Fibroblast of lung (primary cell): ENCODE results near the gene AMMECR1. TPM values are rescaled to one million over a fixed set of nuclear protein-coding genes. Genes with fewer than 3 reads are reported as not detected.

Experiments
- DNase-seq, 2 donors: peaks; one replicate each; pipeline versions ENCODE4 v3.0.0 to v3.0.0-alpha.2; 2010; ENCODE audit warnings: low read depth in 2 of 2
- H2AFZ ChIP-seq: 2 replicates; pipeline ENCODE4 v1.5.1; 2012; ENCODE audit warnings: low read length, control low read depth, inconsistent platforms
- H3K27ac ChIP-seq: 2 replicates; pipeline ENCODE4 v1.5.1; 2011; ENCODE audit warnings: low read length, control low read depth; ENCODE audit not compliant: insufficient read depth
- H3K27me3 ChIP-seq: 2 replicates; pipeline ENCODE4 v1.5.1; 2011; ENCODE audit warnings: mild to moderate bottlenecking, low read length; ENCODE audit not compliant: control insufficient read depth, insufficient read depth
- H3K36me3 ChIP-seq: 2 replicates; pipeline ENCODE4 v1.5.1; 2011; ENCODE audit warnings: low read length; ENCODE audit not compliant: control insufficient read depth, insufficient read depth
- H3K4me1 ChIP-seq: 2 replicates; pipeline ENCODE4 v1.5.1; 2011; ENCODE audit warnings: low read length; ENCODE audit not compliant: control insufficient read depth, insufficient read depth; ENCODE audit errors: extremely low read depth
- H3K4me2 ChIP-seq: 2 replicates; pipeline ENCODE4 v1.5.1; 2011; ENCODE audit warnings: low read length, control low read depth; ENCODE audit not compliant: insufficient read depth; ENCODE audit errors: extremely low read depth
- H3K4me3 ChIP-seq, 4 experiments: fragments of 200-600 bp in 1 of 4; sonication (generic) in 1 of 4; replicated peaks in 1 of 4; 2 replicates each; pipeline ENCODE4 v1.5.1; 2011 to 2016; ENCODE audit warnings: low read length in 4 of 4, low read depth in 3 of 4, mild to moderate bottlenecking in 3 of 4, control low read depth in 2 of 4, inconsistent platforms in 1 of 4, mixed read lengths in 1 of 4; ENCODE audit not compliant: insufficient read depth in 1 of 4; ENCODE audit errors: control extremely low read depth in 1 of 4
- H3K79me2 ChIP-seq: 2 replicates; pipeline ENCODE4 v1.5.1; 2012; ENCODE audit warnings: mild to moderate bottlenecking, low read length, inconsistent platforms; ENCODE audit not compliant: control insufficient read depth, insufficient read depth
- H3K9ac ChIP-seq: 2 replicates; pipeline ENCODE4 v1.5.1; 2011; ENCODE audit warnings: mild to moderate bottlenecking, low read length, control low read depth; ENCODE audit not compliant: insufficient read depth
- H3K9me3 ChIP-seq: 2 replicates; pipeline ENCODE4 v1.5.1; 2012; ENCODE audit warnings: low read depth, low read length; ENCODE audit not compliant: control insufficient read depth, insufficient read depth
- H4K20me1 ChIP-seq: 2 replicates; pipeline ENCODE4 v1.5.1; 2011; ENCODE audit warnings: low read length; ENCODE audit not compliant: control insufficient read depth, insufficient read depth; ENCODE audit errors: extremely low read depth
- EZH2 ChIP-seq: IDR thresholded peaks from 2 replicates; pipeline ENCODE4 v1.5.1; 2012; ENCODE audit warnings: low read length, control low read depth, mild to moderate bottlenecking; ENCODE audit errors: missing control alignments
- polyA plus RNA-seq, 2 donors: library from polyadenylated mRNA; depleted of rRNA in 1 of 2; stranded (reverse) in 1 of 2; unstranded in 1 of 2; fragments of >200 nt; gene quantifications; 2 replicates each; pipeline ENCODE4 v1.2.1, GENCODE V29; 2011 to 2012; ENCODE audit warnings: missing spikeins in 1 of 2
- total RNA-seq: library from RNA; depleted of rRNA; stranded (reverse); fragments of >200 nt; gene quantifications from 2 replicates; pipeline ENCODE4 v1.2.1, GENCODE V29; 2014
- TF ChIP-seq, protein P1 (sequence below), 2 donors: IDR thresholded peaks in 1 of 2; conservative IDR thresholded peaks in 1 of 2; 1 replicate in 1 of 2; 2 replicates in 1 of 2; pipeline ENCODE4 v1.5.1; 2011 to 2012; ENCODE audit warnings: low read length in 2 of 2, control low read depth in 1 of 2, inconsistent platforms in 1 of 2, low read depth in 1 of 2, mild to moderate bottlenecking in 1 of 2

Gene AMMECR1
- total and polyA plus RNA-seq, 2 donors (not counting 1 experiment from before 2014, with no cell fraction given) = 7.6 to 9.2 TPM

DNA sequence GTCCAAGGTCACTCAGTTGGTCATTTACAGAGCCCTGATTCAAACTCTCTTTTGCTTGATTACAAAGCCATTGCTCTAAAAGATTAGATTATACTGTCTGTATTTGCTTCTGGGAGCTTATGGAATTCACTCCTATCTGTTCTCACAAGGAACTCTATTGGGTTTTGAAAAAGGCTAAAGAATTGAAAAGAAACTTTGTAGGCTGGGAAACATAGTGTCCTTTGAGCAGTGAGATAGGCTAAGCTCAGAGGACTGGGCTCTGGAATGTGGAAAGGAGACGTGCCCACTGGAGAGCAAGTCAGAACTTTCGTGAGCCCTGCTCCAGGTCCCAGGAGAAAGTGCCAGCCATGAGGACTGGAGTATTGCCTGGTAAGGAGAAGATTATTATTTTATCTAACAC, 40.7 kb upstream of the AMMECR1 start, which contains the start of gene RTL9:
RTL9 (plus strand) TSS at position 301 of the 400 bp plus-strand sequence. CDS start 91,770 bp downstream, outside the sequence.
- Histone ChIP-seq H2AFZ (no peak within 1 kb of the TSS), H4K20me1 (no peaks in the 10 kb centered on the region), H3K4me3 (no peak within 1 kb of the TSS), H3K27ac (no peak within 1 kb of the TSS), H3K4me1 (no peaks in the 10 kb centered on the region), H3K9ac (no peak within 1 kb of the TSS), H3K4me2 (no peak within 1 kb of the TSS), H3K79me2 (no peaks in the 10 kb centered on the region), H3K36me3 (no peaks in the 10 kb centered on the region), H3K27me3 (no peaks in the 10 kb centered on the region), H3K9me3 (no peaks in the 10 kb centered on the region)
- DNase-seq = no peak
- TF ChIP-seq, protein P1, sequence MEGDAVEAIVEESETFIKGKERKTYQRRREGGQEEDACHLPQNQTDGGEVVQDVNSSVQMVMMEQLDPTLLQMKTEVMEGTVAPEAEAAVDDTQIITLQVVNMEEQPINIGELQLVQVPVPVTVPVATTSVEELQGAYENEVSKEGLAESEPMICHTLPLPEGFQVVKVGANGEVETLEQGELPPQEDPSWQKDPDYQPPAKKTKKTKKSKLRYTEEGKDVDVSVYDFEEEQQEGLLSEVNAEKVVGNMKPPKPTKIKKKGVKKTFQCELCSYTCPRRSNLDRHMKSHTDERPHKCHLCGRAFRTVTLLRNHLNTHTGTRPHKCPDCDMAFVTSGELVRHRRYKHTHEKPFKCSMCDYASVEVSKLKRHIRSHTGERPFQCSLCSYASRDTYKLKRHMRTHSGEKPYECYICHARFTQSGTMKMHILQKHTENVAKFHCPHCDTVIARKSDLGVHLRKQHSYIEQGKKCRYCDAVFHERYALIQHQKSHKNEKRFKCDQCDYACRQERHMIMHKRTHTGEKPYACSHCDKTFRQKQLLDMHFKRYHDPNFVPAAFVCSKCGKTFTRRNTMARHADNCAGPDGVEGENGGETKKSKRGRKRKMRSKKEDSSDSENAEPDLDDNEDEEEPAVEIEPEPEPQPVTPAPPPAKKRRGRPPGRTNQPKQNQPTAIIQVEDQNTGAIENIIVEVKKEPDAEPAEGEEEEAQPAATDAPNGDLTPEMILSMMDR (conservative IDR thresholded peaks at IDR 0.05 in 1 of 2, IDR thresholded peaks at IDR 0.05 in 1 of 2; ENCODE audit: low read depth in 1 of 2, low read length in 2 of 2) = no peak
- no peak for TF ChIP-seq EZH2

GRCh38 chrX:110346681-110347080, 28.8 kb upstream of the AMMECR1 start:
- no peak overlapping the region for H3K4me2 ChIP-seq
- H3K79me2 ChIP-seq = no peaks in the 10 kb centered on the region

GRCh38 chrX:110341189-110342035, 23.5 kb upstream of the AMMECR1 start:
- H4K20me1 ChIP-seq = no peaks in the 10 kb centered on the region
- no peaks in the 10 kb centered on the region for H3K36me3 ChIP-seq
- no peaks in the 10 kb centered on the region for H3K27me3 ChIP-seq
- no peaks in the 10 kb centered on the region for H3K79me2 ChIP-seq
- TF ChIP-seq, protein P1 (conservative IDR thresholded peaks at IDR 0.05 in 1 of 2, IDR thresholded peaks at IDR 0.05 in 1 of 2; ENCODE audit: low read depth in 1 of 2, low read length in 2 of 2) = no peak
- no peak overlapping the region for H2AFZ ChIP-seq
- no peaks in the 10 kb centered on the region for H3K4me1 ChIP-seq
- DNase-seq = peak; percentile 83 to 85
- peak overlapping the region; percentile 23 for H3K4me2 ChIP-seq
- no peaks in the 10 kb centered on the region for H3K9me3 ChIP-seq
- peak overlapping the region; percentile 50 for H3K27ac ChIP-seq
- peak overlapping the region in 3 of 4 experiments; percentile 13 to 22 (median 21) for H3K4me3 ChIP-seq
- H3K9ac ChIP-seq = peak overlapping the region; percentile 16

More at GRCh38 chrX:110346681-110347080, 28.8 kb upstream of the AMMECR1 start:
- H3K27ac ChIP-seq = no peak overlapping the region
- H3K9ac ChIP-seq = no peak overlapping the region
- no peaks in the 10 kb centered on the region for H3K27me3 ChIP-seq
- H3K4me1 ChIP-seq = no peaks in the 10 kb centered on the region
- DNase-seq = peak; percentile 7 to 11
- no peaks in the 10 kb centered on the region for H3K36me3 ChIP-seq
- TF ChIP-seq, protein P1 (conservative IDR thresholded peaks at IDR 0.05 in 1 of 2, IDR thresholded peaks at IDR 0.05 in 1 of 2; ENCODE audit: low read depth in 1 of 2, low read length in 2 of 2) = no peak
- TF ChIP-seq EZH2 = no peak
- H3K9me3 ChIP-seq = no peaks in the 10 kb centered on the region
- no peaks in the 10 kb centered on the region for H4K20me1 ChIP-seq
- no peak overlapping the region for H2AFZ ChIP-seq
- H3K4me3 ChIP-seq = no peak overlapping the region
